Activated T-cell treated with anti-CD3 and anti-CD28 coated beads, Interleukin-2, amount 50 U/mL, for 24 hours (primary cell): ENCODE measurements around the gene USB1.

Experiments
- DNase-seq: peaks from one replicate; pipeline ENCODE4 v3.0.0-alpha.2; 2020
- H3K27ac Mint-ChIP-seq: 2 replicates; pipeline ENCODE4 v1.8.0; 2020; ENCODE audit warnings: mild to moderate bottlenecking, mixed read lengths
- H3K27me3 Mint-ChIP-seq: 2 replicates; pipeline ENCODE4 v1.8.0; 2020; ENCODE audit warnings: mixed read lengths
- H3K36me3 Mint-ChIP-seq: 2 replicates; pipeline ENCODE4 v1.8.0; 2020; ENCODE audit warnings: low read depth, mixed read lengths
- H3K4me1 Mint-ChIP-seq: 2 replicates; pipeline ENCODE4 v1.8.0; 2020; ENCODE audit warnings: low read depth, mixed read lengths
- H3K4me3 Mint-ChIP-seq: 2 replicates; pipeline ENCODE4 v1.8.0; 2020; ENCODE audit warnings: mild to moderate bottlenecking, moderate library complexity, mixed read lengths
- H3K9me3 Mint-ChIP-seq: 2 replicates; pipeline ENCODE4 v1.8.0; 2020; ENCODE audit warnings: mixed read lengths

Gene USB1

GRCh38 chr16:58000706-58001676, at the start of gene USB1:
Gene USB1, plus strand, starts transcription at chr16:58001407. Its CDS starts 77 bp downstream, at chr16:58001484.
- DNase-seq: peak; percentile 93
- H3K27me3 Mint-ChIP-seq: no peaks in the 10 kb centered on the region
- no peaks in the 10 kb centered on the region for H3K9me3 Mint-ChIP-seq
- H3K4me3 Mint-ChIP-seq: peak within 1 kb of the TSS; percentile 94
- peaks cover 66% of the 10 kb centered on the region for H3K4me1 Mint-ChIP-seq
- peaks cover 64% of the 10 kb centered on the region for H3K36me3 Mint-ChIP-seq
- peak within 1 kb of the TSS; percentile 96 for H3K27ac Mint-ChIP-seq

- no peak overlapping the region for H3K4me3 Mint-ChIP-seq
- H3K27ac Mint-ChIP-seq: no peak overlapping the region
- no peaks in the 10 kb centered on the region for H3K4me1 Mint-ChIP-seq
- no peaks in the 10 kb centered on the region for H3K9me3 Mint-ChIP-seq
- no peaks in the 10 kb centered on the region for H3K36me3 Mint-ChIP-seq
- no peaks in the 10 kb centered on the region for H3K27me3 Mint-ChIP-seq
- no peak for DNase-seq
Measured at GRCh38 chr16:57952909-57953308, 48.3 kb upstream of the USB1 start.

- Mint-ChIP-seq H3K9me3 (no peaks in the 10 kb centered on the region), H3K27me3 (no peaks in the 10 kb centered on the region), H3K36me3 (no peaks in the 10 kb centered on the region), H3K27ac (no peak overlapping the region), H3K4me1 (no peaks in the 10 kb centered on the region), H3K4me3 (no peak overlapping the region)
- no peak for DNase-seq
Measured at GRCh38 chr16:57953857-57954256, 47.4 kb upstream of the USB1 start.

- no peaks in the 10 kb centered on the region for H3K4me1 Mint-ChIP-seq
- no peaks in the 10 kb centered on the region for H3K27me3 Mint-ChIP-seq
- H3K9me3 Mint-ChIP-seq: no peaks in the 10 kb centered on the region
- H3K4me3 Mint-ChIP-seq: no peak overlapping the region
- H3K36me3 Mint-ChIP-seq: no peaks in the 10 kb centered on the region
- DNase-seq: no peak
- no peak overlapping the region for H3K27ac Mint-ChIP-seq
Measured at GRCh38 chr16:57955572-57956188, 45.5 kb upstream of the USB1 start.

- DNase-seq: no peak
- no peaks in the 10 kb centered on the region for H3K4me1 Mint-ChIP-seq
- H3K27me3 Mint-ChIP-seq: no peaks in the 10 kb centered on the region
- H3K9me3 Mint-ChIP-seq: no peaks in the 10 kb centered on the region
- no peak overlapping the region for H3K4me3 Mint-ChIP-seq
- H3K36me3 Mint-ChIP-seq: no peaks in the 10 kb centered on the region
- H3K27ac Mint-ChIP-seq: no peak overlapping the region
Measured at GRCh38 chr16:57956270-57956808, 44.9 kb upstream of the USB1 start.

GRCh38 chr16:57956924-57957672, 44.1 kb upstream of the USB1 start:
- no peaks in the 10 kb centered on the region for H3K4me1 Mint-ChIP-seq
- DNase-seq: no peak
- H3K4me3 Mint-ChIP-seq: no peak overlapping the region
- no peaks in the 10 kb centered on the region for H3K9me3 Mint-ChIP-seq
- H3K36me3 Mint-ChIP-seq: no peaks in the 10 kb centered on the region
- H3K27ac Mint-ChIP-seq: no peak overlapping the region
- no peaks in the 10 kb centered on the region for H3K27me3 Mint-ChIP-seq

GRCh38 chr16:57957673-57958392, 43.4 kb upstream of the USB1 start:
- H3K27ac Mint-ChIP-seq: no peak overlapping the region

GRCh38 chr16:57958544-57958943, 42.7 kb upstream of the USB1 start:
- Mint-ChIP-seq H3K36me3 (no peaks in the 10 kb centered on the region), H3K9me3 (no peaks in the 10 kb centered on the region), H3K27me3 (no peaks in the 10 kb centered on the region), H3K4me3 (no peak overlapping the region), H3K27ac (no peak overlapping the region), H3K4me1 (no peaks in the 10 kb centered on the region)
- DNase-seq: no peak

More at GRCh38 chr16:57957673-57958392, 43.4 kb upstream of the USB1 start:
- Mint-ChIP-seq H3K4me3 (no peak overlapping the region), H3K4me1 (no peaks in the 10 kb centered on the region), H3K27me3 (no peaks in the 10 kb centered on the region), H3K36me3 (no peaks in the 10 kb centered on the region), H3K9me3 (no peaks in the 10 kb centered on the region)
- no peak for DNase-seq

GRCh38 chr16:57959121-57959520, 42.1 kb upstream of the USB1 start:
- H3K4me3 Mint-ChIP-seq: no peak overlapping the region
- H3K9me3 Mint-ChIP-seq: no peaks in the 10 kb centered on the region

GRCh38 chr16:57959804-57960203, 41.4 kb upstream of the USB1 start:
- Mint-ChIP-seq H3K4me1 (no peaks in the 10 kb centered on the region), H3K4me3 (no peak overlapping the region), H3K9me3 (no peaks in the 10 kb centered on the region), H3K27me3 (no peaks in the 10 kb centered on the region), H3K36me3 (no peaks in the 10 kb centered on the region), H3K27ac (no peak overlapping the region)
- no peak for DNase-seq

More at GRCh38 chr16:57959121-57959520, 42.1 kb upstream of the USB1 start:
- Mint-ChIP-seq H3K27ac (no peak overlapping the region), H3K4me1 (no peaks in the 10 kb centered on the region), H3K36me3 (no peaks in the 10 kb centered on the region), H3K27me3 (no peaks in the 10 kb centered on the region)
- DNase-seq: no peak

GRCh38 chr16:57960310-57960709, 40.9 kb upstream of the USB1 start:
- no peak overlapping the region for H3K4me3 Mint-ChIP-seq
- H3K27ac Mint-ChIP-seq: no peak overlapping the region
- no peaks in the 10 kb centered on the region for H3K27me3 Mint-ChIP-seq
- H3K4me1 Mint-ChIP-seq: no peaks in the 10 kb centered on the region
- no peaks in the 10 kb centered on the region for H3K9me3 Mint-ChIP-seq
- no peak for DNase-seq
- H3K36me3 Mint-ChIP-seq: no peaks in the 10 kb centered on the region

GRCh38 chr16:57960826-57961472, 40.3 kb upstream of the USB1 start:
- no peaks in the 10 kb centered on the region for H3K9me3 Mint-ChIP-seq
- H3K36me3 Mint-ChIP-seq: no peaks in the 10 kb centered on the region
- no peaks in the 10 kb centered on the region for H3K4me1 Mint-ChIP-seq
- H3K4me3 Mint-ChIP-seq: no peak overlapping the region
- H3K27me3 Mint-ChIP-seq: no peaks in the 10 kb centered on the region
- H3K27ac Mint-ChIP-seq: no peak overlapping the region
- no peak for DNase-seq

GRCh38 chr16:57961538-57961937, 39.7 kb upstream of the USB1 start:
- no peak for DNase-seq
- no peak overlapping the region for H3K27ac Mint-ChIP-seq
- no peaks in the 10 kb centered on the region for H3K9me3 Mint-ChIP-seq
- H3K4me3 Mint-ChIP-seq: no peak overlapping the region
- no peaks in the 10 kb centered on the region for H3K4me1 Mint-ChIP-seq
- no peaks in the 10 kb centered on the region for H3K36me3 Mint-ChIP-seq
- H3K27me3 Mint-ChIP-seq: no peaks in the 10 kb centered on the region
